ENCODE data around the gene NREP.
A peak's percentile ranks its signal among the peaks of the same experiment; 100 is the strongest.

The NREP gene

GRCh38 chr5:111775224-111775623 lies 18.2 kb upstream of the NREP start:
- Histone ChIP-seq H3K36me3 (replicated peaks; ENCODE audit: low read depth, low read length) (no peaks in the 10 kb centered on the region), H3K4me2 (ENCODE audit: low read length) (no peak overlapping the region), H3K27me3 (ENCODE audit: low read depth, low read length) (no peaks in the 10 kb centered on the region), H3K4me1 (ENCODE audit: low read length) (peaks cover 35% of the 10 kb centered on the region), H3K9me3 (ENCODE audit: insufficient read depth, low read length) (no peaks in the 10 kb centered on the region), H4K20me1 (ENCODE audit: insufficient read depth, low read length) (no peaks in the 10 kb centered on the region), H3K27ac (ENCODE audit: low read length) (no peak overlapping the region), H2AFZ (ENCODE audit: low read depth, low read length) (no peak overlapping the region), H3K4me3 (ENCODE audit: low read length) (no peak overlapping the region), H3K79me2 (ENCODE audit: low read length) (no peaks in the 10 kb centered on the region), H3K9ac (ENCODE audit: low read length) (no peak overlapping the region)
- TF ChIP-seq CTCF (IDR thresholded peaks at IDR 0.05; ENCODE audit: low read depth, low read length): no peak
- TF ChIP-seq EZH2phosphoT487 (IDR thresholded peaks at IDR 0.05; ENCODE audit: low read depth): no peak

GRCh38 chr5:111774525-111774924 lies 17.5 kb upstream of the NREP start:
- Histone ChIP-seq H3K27ac (ENCODE audit: low read length) (no peak overlapping the region), H4K20me1 (ENCODE audit: insufficient read depth, low read length) (no peaks in the 10 kb centered on the region), H3K79me2 (ENCODE audit: low read length) (no peaks in the 10 kb centered on the region), H3K27me3 (ENCODE audit: low read depth, low read length) (no peaks in the 10 kb centered on the region), H3K9ac (ENCODE audit: low read length) (no peak overlapping the region), H3K9me3 (ENCODE audit: insufficient read depth, low read length) (no peaks in the 10 kb centered on the region), H3K4me1 (ENCODE audit: low read length) (peaks cover 42% of the 10 kb centered on the region), H3K4me3 (ENCODE audit: low read length) (no peak overlapping the region), H3K36me3 (replicated peaks; ENCODE audit: low read depth, low read length) (no peaks in the 10 kb centered on the region), H3K4me2 (ENCODE audit: low read length) (no peak overlapping the region), H2AFZ (ENCODE audit: low read depth, low read length) (no peak overlapping the region)
- TF ChIP-seq CTCF (IDR thresholded peaks at IDR 0.05; ENCODE audit: low read depth, low read length) (no peak), EZH2phosphoT487 (IDR thresholded peaks at IDR 0.05; ENCODE audit: low read depth) (no peak)

GRCh38 chr5:111772456-111773122 lies 15.6 kb upstream of the NREP start:
- Histone ChIP-seq H3K9ac (ENCODE audit: low read length) (no peak overlapping the region), H3K27me3 (ENCODE audit: low read depth, low read length) (no peaks in the 10 kb centered on the region), H3K36me3 (replicated peaks; ENCODE audit: low read depth, low read length) (no peaks in the 10 kb centered on the region), H2AFZ (ENCODE audit: low read depth, low read length) (no peak overlapping the region), H3K9me3 (ENCODE audit: insufficient read depth, low read length) (no peaks in the 10 kb centered on the region), H3K4me1 (ENCODE audit: low read length) (peaks cover 48% of the 10 kb centered on the region), H3K27ac (ENCODE audit: low read length) (no peak overlapping the region), H3K79me2 (ENCODE audit: low read length) (no peaks in the 10 kb centered on the region), H3K4me2 (ENCODE audit: low read length) (no peak overlapping the region), H4K20me1 (ENCODE audit: insufficient read depth, low read length) (no peaks in the 10 kb centered on the region), H3K4me3 (ENCODE audit: low read length) (no peak overlapping the region)
- TF ChIP-seq CTCF (IDR thresholded peaks at IDR 0.05; ENCODE audit: low read depth, low read length) (no peak), EZH2phosphoT487 (IDR thresholded peaks at IDR 0.05; ENCODE audit: low read depth) (no peak)

- TF ChIP-seq CTCF (IDR thresholded peaks at IDR 0.05; ENCODE audit: low read depth, low read length): no peak
- TF ChIP-seq EZH2phosphoT487 (IDR thresholded peaks at IDR 0.05; ENCODE audit: low read depth): no peak
- Histone ChIP-seq H3K27ac (ENCODE audit: low read length) (no peak overlapping the region), H4K20me1 (ENCODE audit: insufficient read depth, low read length) (no peaks in the 10 kb centered on the region)
These were observed 12.5 kb upstream of the NREP start for GRCh38 chr5:111769541-111769940.

More at GRCh38 chr5:111769541-111769940, 12.5 kb upstream of the NREP start:
- H3K27me3 ChIP-seq (ENCODE audit: low read depth, low read length): no peaks in the 10 kb centered on the region
- peak overlapping the region; percentile 13; the same call in 1 of the 2 replicates for H3K4me2 ChIP-seq (ENCODE audit: low read length)
- no peaks in the 10 kb centered on the region for H3K9me3 ChIP-seq (ENCODE audit: insufficient read depth, low read length)
- no peak overlapping the region; the same call in 1 of the 2 replicates for H2AFZ ChIP-seq (ENCODE audit: low read depth, low read length)
- no peaks in the 10 kb centered on the region for H3K79me2 ChIP-seq (ENCODE audit: low read length)
- peaks cover 53% of the 10 kb centered on the region for H3K4me1 ChIP-seq (ENCODE audit: low read length)
- H3K36me3 ChIP-seq (replicated peaks; ENCODE audit: low read depth, low read length): no peaks in the 10 kb centered on the region
- H3K4me3 ChIP-seq (ENCODE audit: low read length): no peak overlapping the region
- H3K9ac ChIP-seq (ENCODE audit: low read length): no peak overlapping the region
